HFF-Myc (cell line): Measurements from ENCODE around the gene OR13C4.
"Not testable (repeated sequence)": the region's sequence is repeated elsewhere in the genome, so short reads cannot be mapped to it uniquely, and the experiment has no call there.

ENCODE experiments used
- DNase-seq: peaks from one replicate; pipeline ENCODE4 v3.0.0-alpha.2; 2011; ENCODE audit warnings: low read depth; ENCODE audit errors: extremely low read depth
- H3K4me3 ChIP-seq: replicated peaks from 2 replicates; pipeline ENCODE4 v1.5.1; 2011; ENCODE audit warnings: low read depth, mild to moderate bottlenecking, control low read depth, low read length
- CTCF ChIP-seq: IDR thresholded peaks from 2 replicates; pipeline ENCODE4 v1.5.1; 2012; ENCODE audit warnings: mild to moderate bottlenecking, low read depth, low read length, control low read depth; ENCODE audit errors: missing control alignments

The OR13C4 gene

GRCh38 chr9:104555521-104555920, 28.5 kb upstream of the OR13C4 start:
- H3K4me3 ChIP-seq, result no peak overlapping the region
- no peak for TF ChIP-seq CTCF
- no peak for DNase-seq

- H3K4me3 ChIP-seq, result no peak overlapping the region
- TF ChIP-seq CTCF, result no peak
- DNase-seq, result no peak
Measured at GRCh38 chr9:104553261-104553660, 26.3 kb upstream of the OR13C4 start.

- DNase-seq, result no peak
- no peak for TF ChIP-seq CTCF
- H3K4me3 ChIP-seq, result no peak overlapping the region
Measured at GRCh38 chr9:104544644-104545043, 17.6 kb upstream of the OR13C4 start.

- TF ChIP-seq CTCF, result no peak
- H3K4me3 ChIP-seq, result no peak overlapping the region
- no peak for DNase-seq
Measured at GRCh38 chr9:104539275-104539674, 12.3 kb upstream of the OR13C4 start.

- H3K4me3 ChIP-seq, result no peak within 1 kb of the TSS
- TF ChIP-seq CTCF, result no peak
- DNase-seq, result no peak
Measured at GRCh38 chr9:104536756-104537155, 9.7 kb upstream of the OR13C4 start, which contains the start of gene OR13C3. TSS of gene OR13C3 (minus strand) at chr9:104536856. CDS start at chr9:104536723, 133 bp downstream.

GRCh38 chr9:104520241-104520640, 6.8 kb downstream of the OR13C4 start:
- not testable (repeated sequence) for DNase-seq

GRCh38 chr9:104514901-104515300, 12.1 kb downstream of the OR13C4 start:
- no peak overlapping the region for H3K4me3 ChIP-seq
- no peak for TF ChIP-seq CTCF
- no peak for DNase-seq

More at GRCh38 chr9:104520241-104520640, 6.8 kb downstream of the OR13C4 start:
- not testable (repeated sequence) for H3K4me3 ChIP-seq
